ENCODE data around the gene PIM1. TPM values are rescaled to one million over a fixed set of nuclear protein-coding genes. Genes with fewer than 3 reads are reported as not detected.

Gene PIM1
- total RNA-seq, 4 donors from 2014 or later = 5.0 to 23.0 (median 13.0) TPM

- TF ChIP-seq CTCF (IDR thresholded peaks at IDR 0.05 in 4 of 5, conservative IDR thresholded peaks at IDR 0.05 in 1 of 5) (no peak), POLR2A (IDR thresholded peaks at IDR 0.05) (no peak)
- in situ Hi-C loops (cut with MboI; ENCODE audit: low sequenced_read_pairs in 4 of 4) = no loop called here
- Histone ChIP-seq H3K27me3 (no peaks in the 10 kb centered on the region), H3K27ac (no peak overlapping the region), H3K4me1 (peaks cover 23 to 33% of the 10 kb centered on the region in 2 donors), H3K36me3 (no peaks in the 10 kb centered on the region), H3K4me3 (no peak overlapping the region), H3K9me3 (no peaks in the 10 kb centered on the region)
- intact Hi-C loops (cut with DNase I; ENCODE audit: low total_unique reads) = no loop called here
- no peak for ATAC-seq
- DNase-seq = no peak
Measured at GRCh38 chr6:37137201-37138090, 32.5 kb upstream of the PIM1 start.

- ATAC-seq (no peak), DNase-seq (no peak)
- in situ Hi-C loops (cut with MboI; ENCODE audit: low sequenced_read_pairs in 4 of 4) = no loop called here
- Histone ChIP-seq H3K4me3 (no peak overlapping the region), H3K36me3 (no peaks in the 10 kb centered on the region), H3K4me1 (peaks cover 18 to 30% of the 10 kb centered on the region in 2 donors), H3K9me3 (no peaks in the 10 kb centered on the region), H3K27ac (no peak overlapping the region), H3K27me3 (no peaks in the 10 kb centered on the region)
- intact Hi-C loops (cut with DNase I; ENCODE audit: low total_unique reads) = no loop called here
- TF ChIP-seq POLR2A (IDR thresholded peaks at IDR 0.05) (no peak), CTCF (IDR thresholded peaks at IDR 0.05 in 4 of 5, conservative IDR thresholded peaks at IDR 0.05 in 1 of 5) (no peak)
Measured at GRCh38 chr6:37138856-37139229, 31.1 kb upstream of the PIM1 start.

GRCh38 chr6:37139230-37139962 is 30.6 kb upstream of the PIM1 start:
- Histone ChIP-seq H3K27me3 (no peaks in the 10 kb centered on the region), H3K9me3 (no peaks in the 10 kb centered on the region), H3K4me3 (no peak overlapping the region), H3K36me3 (no peaks in the 10 kb centered on the region), H3K4me1 (peaks cover 12 to 24% of the 10 kb centered on the region in 2 donors), H3K27ac (no peak overlapping the region)
- in situ Hi-C loops (cut with MboI; ENCODE audit: low sequenced_read_pairs in 4 of 4) = no loop called here
- ATAC-seq (no peak), DNase-seq (no peak)
- TF ChIP-seq CTCF (IDR thresholded peaks at IDR 0.05 in 4 of 5, conservative IDR thresholded peaks at IDR 0.05 in 1 of 5) (no peak), POLR2A (IDR thresholded peaks at IDR 0.05) (no peak)
- intact Hi-C loops (cut with DNase I; ENCODE audit: low total_unique reads) = no loop called here

- ATAC-seq = no peak
- in situ Hi-C loops (cut with MboI; ENCODE audit: low sequenced_read_pairs in 4 of 4) (no loop called here), intact Hi-C loops (cut with DNase I; ENCODE audit: low total_unique reads) (no loop called here)
- no peaks in the 10 kb centered on the region for H3K36me3 ChIP-seq
- TF ChIP-seq CTCF (IDR thresholded peaks at IDR 0.05 in 4 of 5, conservative IDR thresholded peaks at IDR 0.05 in 1 of 5) (no peak), POLR2A (IDR thresholded peaks at IDR 0.05) (no peak)
- H3K27ac ChIP-seq = no peak overlapping the region
- peaks cover 5 to 18% of the 10 kb centered on the region in 2 donors for H3K4me1 ChIP-seq
- no peak overlapping the region for H3K4me3 ChIP-seq
- no peaks in the 10 kb centered on the region for H3K27me3 ChIP-seq
- no peaks in the 10 kb centered on the region for H3K9me3 ChIP-seq
- no peak for DNase-seq
Measured at GRCh38 chr6:37140145-37140544, 29.8 kb upstream of the PIM1 start.

Data from gastrocnemius medialis (tissue), 4 donors.